Inflammatory macrophage treated with lipopolysaccharide for 1 hour (primary cell): ENCODE data around the gene ARG2.
A peak's percentile ranks its signal among the peaks of the same experiment; 100 is the strongest.

Source experiments
- DNase-seq, 2 donors: peaks; one replicate each; pipeline ENCODE4 v3.0.0-alpha.2; 2020 to 2022

The ARG2 gene

DNA sequence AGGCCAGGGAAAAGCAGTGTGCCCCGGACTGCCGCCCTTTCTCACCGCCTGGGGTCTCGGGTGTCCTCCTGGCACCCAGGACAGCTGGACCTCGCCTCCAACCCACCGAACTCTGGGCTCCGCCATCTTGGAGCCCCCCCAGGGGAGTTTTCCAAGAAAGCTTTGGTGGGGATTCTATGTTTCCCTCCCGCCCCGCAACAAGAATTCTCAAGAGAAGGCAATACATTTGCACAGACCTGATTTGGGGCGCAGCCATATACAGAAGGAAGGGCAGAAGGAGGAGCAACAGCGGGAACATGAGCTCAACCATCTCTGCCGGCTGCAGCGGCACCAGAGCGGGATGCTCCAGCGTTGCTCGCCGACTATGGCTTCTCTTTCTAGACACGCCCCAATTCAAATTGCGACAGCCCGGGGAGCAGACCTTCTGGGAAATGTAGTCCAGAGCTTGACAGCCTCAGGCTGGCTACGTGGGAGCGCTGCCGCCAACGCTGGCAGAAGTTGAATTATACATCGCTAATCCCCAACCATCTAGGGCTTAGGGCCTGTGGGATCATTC is 75.8 kb downstream of the ARG2 start, which contains the start of gene RDH11:
Gene RDH11 (minus strand): TSS at position 371 of the 556 bp plus-strand sequence. CDS start 61 bp downstream, at position 310.
- DNase-seq: peak; percentile 89 to 95

DNA sequence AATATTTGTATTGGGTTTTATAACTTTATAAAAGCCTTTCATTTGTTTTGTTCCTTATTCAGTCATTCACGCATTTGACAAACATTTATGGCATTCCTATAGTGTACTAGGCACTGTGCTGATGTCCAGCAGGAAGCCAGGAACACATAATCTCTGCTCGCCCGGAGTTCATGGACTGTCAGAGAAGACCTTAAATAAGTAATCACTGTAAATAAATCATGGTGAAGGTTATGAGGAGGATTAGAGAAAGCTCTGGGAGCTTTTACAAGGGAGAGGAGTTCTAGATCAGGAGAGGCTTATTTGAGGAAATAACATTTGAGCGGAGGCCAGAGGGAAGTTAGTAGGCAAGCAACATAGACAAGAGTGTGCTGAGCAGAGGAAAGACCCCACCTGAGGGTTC is 77.3 kb downstream of the ARG2 start:
- peak in 1 of 2 donors; percentile 13 for DNase-seq

DNA sequence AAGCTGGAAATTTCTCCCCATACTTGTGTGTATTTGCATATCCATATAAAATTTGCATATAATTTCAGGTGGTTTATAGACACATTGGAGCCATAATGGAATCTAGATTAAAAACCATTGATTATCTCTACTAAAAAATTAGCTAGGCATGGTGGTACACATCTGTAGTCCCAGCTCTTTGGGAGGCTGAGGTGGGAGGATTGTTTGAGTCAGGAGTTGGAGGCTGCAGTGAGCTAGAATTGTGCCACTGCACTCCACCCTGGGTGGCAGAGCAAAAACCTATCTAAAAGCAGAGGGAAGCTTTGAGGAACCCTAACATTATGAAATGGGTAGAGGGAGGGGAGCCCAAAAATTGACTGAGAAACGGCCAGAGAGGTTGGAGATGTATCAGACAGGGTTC is 78.5 kb downstream of the ARG2 start:
- DNase-seq: no peak
